AG04449 (cell line): ENCODE data around the gene SGIP1.

Experiments used
- CTCF ChIA-PET: fragments of 350-600 bp; formaldehyde crosslinking; extraction: SDS; loops from one replicate; lab custom pipeline; 2021; ENCODE audit warnings: antibody characterized with exemption; lab: Yijun Ruan, JAX
- POLR2A ChIA-PET: fragments of 400-600, 350-600 bp; formaldehyde crosslinking; extraction: SDS; loops from one replicate; lab custom pipeline; 2020; ENCODE audit warnings: antibody characterized with exemption, inconsistent platforms; lab: Yijun Ruan, JAX
- DNase-seq: peaks from one replicate; pipeline ENCODE4 v3.0.0-alpha.2; 2010; ENCODE audit warnings: low read depth, low spot score
- H3K4me3 ChIP-seq: 2 replicates; pipeline ENCODE4 v1.5.1; 2011; ENCODE audit warnings: low read depth, mild to moderate bottlenecking, control low read depth, low read length
- CTCF ChIP-seq: IDR thresholded peaks from one replicate; pipeline ENCODE4 v1.5.1; 2011; ENCODE audit warnings: mild to moderate bottlenecking, moderate library complexity, low read length, control low read depth, inconsistent platforms; ENCODE audit not compliant: insufficient read depth; ENCODE audit errors: missing control alignments

Gene SGIP1

GRCh38 chr1:66687358-66687757 is 153.4 kb downstream of the SGIP1 start:
- no peak for DNase-seq
- ChIA-PET CTCF (interaction anchor here (0.6 to 1.9 kb wide), 2 partner anchors 39 to 375 kb away, joined by 3 to 4 read pairs; no protein-coding TSS in a partner anchor), POLR2A (no interaction called here)
- no peak for TF ChIP-seq CTCF
- H3K4me3 ChIP-seq = no peak overlapping the region

- ChIA-PET POLR2A (no interaction called here), CTCF (interaction anchor here (1.9 kb wide), 1 partner anchor 36 kb away, joined by 6 read pairs; no protein-coding TSS in a partner anchor)
- no peak for TF ChIP-seq CTCF
- no peak for DNase-seq
- H3K4me3 ChIP-seq = no peak overlapping the region
Measured at GRCh38 chr1:66690666-66691381, 156.9 kb downstream of the SGIP1 start.

GRCh38 chr1:66692681-66693080 is 158.7 kb downstream of the SGIP1 start:
- DNase-seq = no peak
- no peak for TF ChIP-seq CTCF
- POLR2A ChIA-PET = no interaction called here
- no peak overlapping the region for H3K4me3 ChIP-seq
- CTCF ChIA-PET = interaction anchor here (1.0 to 2.1 kb wide), 4 partner anchors 8 to 34 kb away, joined by 3 to 5 read pairs (median 4); no protein-coding TSS in a partner anchor

- H3K4me3 ChIP-seq = no peak overlapping the region
- ChIA-PET POLR2A (no interaction called here), CTCF (interaction anchor here (1.8 to 2.1 kb wide), 2 partner anchors 9 to 33 kb away, joined by 4 to 5 read pairs; no protein-coding TSS in a partner anchor)
- no peak for TF ChIP-seq CTCF
- no peak for DNase-seq
Measured at GRCh38 chr1:66693856-66694255, 159.9 kb downstream of the SGIP1 start.

- H3K4me3 ChIP-seq = no peak overlapping the region
- no peak for TF ChIP-seq CTCF
- ChIA-PET CTCF (no interaction called here), POLR2A (no interaction called here)
- DNase-seq = no peak
Measured at GRCh38 chr1:66695116-66695515, 161.2 kb downstream of the SGIP1 start.

- no peak for DNase-seq
- H3K4me3 ChIP-seq = no peak overlapping the region
- no peak for TF ChIP-seq CTCF
- POLR2A ChIA-PET = no interaction called here
- CTCF ChIA-PET = no interaction called here
Measured at GRCh38 chr1:66696771-66697170, 162.8 kb downstream of the SGIP1 start.
